ENCODE measurements around the gene ACAN.
A peak's percentile ranks its signal among the peaks of the same experiment; 100 is the strongest.

Gene ACAN

GRCh38 chr15:88896333-88897033 is 93.2 kb downstream of the ACAN start (continued):
- TF ChIP-seq, protein P1, sequence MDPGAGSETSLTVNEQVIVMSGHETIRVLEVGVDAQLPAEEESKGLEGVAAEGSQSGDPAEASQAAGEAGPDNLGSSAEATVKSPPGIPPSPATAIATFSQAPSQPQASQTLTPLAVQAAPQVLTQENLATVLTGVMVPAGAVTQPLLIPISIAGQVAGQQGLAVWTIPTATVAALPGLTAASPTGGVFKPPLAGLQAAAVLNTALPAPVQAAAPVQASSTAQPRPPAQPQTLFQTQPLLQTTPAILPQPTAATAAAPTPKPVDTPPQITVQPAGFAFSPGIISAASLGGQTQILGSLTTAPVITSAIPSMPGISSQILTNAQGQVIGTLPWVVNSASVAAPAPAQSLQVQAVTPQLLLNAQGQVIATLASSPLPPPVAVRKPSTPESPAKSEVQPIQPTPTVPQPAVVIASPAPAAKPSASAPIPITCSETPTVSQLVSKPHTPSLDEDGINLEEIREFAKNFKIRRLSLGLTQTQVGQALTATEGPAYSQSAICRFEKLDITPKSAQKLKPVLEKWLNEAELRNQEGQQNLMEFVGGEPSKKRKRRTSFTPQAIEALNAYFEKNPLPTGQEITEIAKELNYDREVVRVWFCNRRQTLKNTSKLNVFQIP (CRISPR knock-in tag; IDR thresholded peaks at IDR 0.05; ENCODE audit: borderline replicate concordance, low read depth), result no peak
- TF ChIP-seq GLIS3 (CRISPR knock-in tag; IDR thresholded peaks at IDR 0.05), result no peak

- no peak; the same call in 2 of the 3 replicates for ATAC-seq
- TF ChIP-seq ARNTL (CRISPR knock-in tag; IDR thresholded peaks at IDR 0.05; ENCODE audit: borderline replicate concordance, low read depth) (no peak), ZFP3 (CRISPR knock-in tag; IDR thresholded peaks at IDR 0.05) (no peak), TCF4 (CRISPR knock-in tag; IDR thresholded peaks at IDR 0.05; ENCODE audit: borderline replicate concordance) (no peak), ZFP30 (CRISPR knock-in tag; IDR thresholded peaks at IDR 0.05) (no peak), TOX (CRISPR knock-in tag; IDR thresholded peaks at IDR 0.05; ENCODE audit: borderline replicate concordance) (no peak), PATZ1 (CRISPR knock-in tag; IDR thresholded peaks at IDR 0.05; ENCODE audit: borderline replicate concordance) (no peak)
- TF ChIP-seq, protein P1 (CRISPR knock-in tag; IDR thresholded peaks at IDR 0.05; ENCODE audit: borderline replicate concordance, low read depth), result no peak
These were observed 93.9 kb downstream of the ACAN start for GRCh38 chr15:88897142-88897455.

- ATAC-seq, result peak; percentile 90
- no peak for TF ChIP-seq SNAI2 (CRISPR knock-in tag; IDR thresholded peaks at IDR 0.05)
- TF ChIP-seq ARNTL (CRISPR knock-in tag; IDR thresholded peaks at IDR 0.05; ENCODE audit: borderline replicate concordance, low read depth), result no peak
- TF ChIP-seq, protein P2, sequence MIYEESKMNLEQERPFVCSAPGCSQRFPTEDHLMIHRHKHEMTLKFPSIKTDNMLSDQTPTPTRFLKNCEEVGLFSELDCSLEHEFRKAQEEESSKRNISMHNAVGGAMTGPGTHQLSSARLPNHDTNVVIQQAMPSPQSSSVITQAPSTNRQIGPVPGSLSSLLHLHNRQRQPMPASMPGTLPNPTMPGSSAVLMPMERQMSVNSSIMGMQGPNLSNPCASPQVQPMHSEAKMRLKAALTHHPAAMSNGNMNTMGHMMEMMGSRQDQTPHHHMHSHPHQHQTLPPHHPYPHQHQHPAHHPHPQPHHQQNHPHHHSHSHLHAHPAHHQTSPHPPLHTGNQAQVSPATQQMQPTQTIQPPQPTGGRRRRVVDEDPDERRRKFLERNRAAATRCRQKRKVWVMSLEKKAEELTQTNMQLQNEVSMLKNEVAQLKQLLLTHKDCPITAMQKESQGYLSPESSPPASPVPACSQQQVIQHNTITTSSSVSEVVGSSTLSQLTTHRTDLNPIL (CRISPR knock-in tag; IDR thresholded peaks at IDR 0.05; ENCODE audit: low read depth), result no peak
- TF ChIP-seq TSHZ2 (CRISPR knock-in tag; IDR thresholded peaks at IDR 0.05), result no peak
- TF ChIP-seq TCF4 (CRISPR knock-in tag; IDR thresholded peaks at IDR 0.05; ENCODE audit: borderline replicate concordance), result no peak
- no peak for TF ChIP-seq CSRNP3 (CRISPR knock-in tag; IDR thresholded peaks at IDR 0.05)
- TF ChIP-seq TOX (CRISPR knock-in tag; IDR thresholded peaks at IDR 0.05; ENCODE audit: borderline replicate concordance), result no peak
- TF ChIP-seq ZFP3 (CRISPR knock-in tag; IDR thresholded peaks at IDR 0.05), result no peak
- TF ChIP-seq RARB (CRISPR knock-in tag; IDR thresholded peaks at IDR 0.05), result no peak
- no peak for TF ChIP-seq BACH2 (CRISPR knock-in tag; IDR thresholded peaks at IDR 0.05; ENCODE audit: borderline replicate concordance)
- no peak for TF ChIP-seq PATZ1 (CRISPR knock-in tag; IDR thresholded peaks at IDR 0.05; ENCODE audit: borderline replicate concordance)
- no peak for TF ChIP-seq ESRRG (CRISPR knock-in tag; IDR thresholded peaks at IDR 0.05)
- no peak for TF ChIP-seq ZFP30 (CRISPR knock-in tag; IDR thresholded peaks at IDR 0.05)
- no peak for TF ChIP-seq ZNF565 (CRISPR knock-in tag; conservative IDR thresholded peaks at IDR 0.05; ENCODE audit: low read depth)
- TF ChIP-seq ISL1 (CRISPR knock-in tag; IDR thresholded peaks at IDR 0.05), result no peak
- TF ChIP-seq, protein P1 (CRISPR knock-in tag; IDR thresholded peaks at IDR 0.05; ENCODE audit: borderline replicate concordance, low read depth), result no peak
- no peak for TF ChIP-seq PPARA (CRISPR knock-in tag; IDR thresholded peaks at IDR 0.05; ENCODE audit: borderline replicate concordance)
- TF ChIP-seq GLIS3 (CRISPR knock-in tag; IDR thresholded peaks at IDR 0.05), result no peak
- TF ChIP-seq ZNF8 (CRISPR knock-in tag; IDR thresholded peaks at IDR 0.05), result no peak
- TF ChIP-seq ZNF70 (CRISPR knock-in tag; IDR thresholded peaks at IDR 0.05), result no peak
These were observed 94.4 kb downstream of the ACAN start for GRCh38 chr15:88897456-88898194.
